ENCODE results near the gene PTPN3.

PTPN3 gene

DNA sequence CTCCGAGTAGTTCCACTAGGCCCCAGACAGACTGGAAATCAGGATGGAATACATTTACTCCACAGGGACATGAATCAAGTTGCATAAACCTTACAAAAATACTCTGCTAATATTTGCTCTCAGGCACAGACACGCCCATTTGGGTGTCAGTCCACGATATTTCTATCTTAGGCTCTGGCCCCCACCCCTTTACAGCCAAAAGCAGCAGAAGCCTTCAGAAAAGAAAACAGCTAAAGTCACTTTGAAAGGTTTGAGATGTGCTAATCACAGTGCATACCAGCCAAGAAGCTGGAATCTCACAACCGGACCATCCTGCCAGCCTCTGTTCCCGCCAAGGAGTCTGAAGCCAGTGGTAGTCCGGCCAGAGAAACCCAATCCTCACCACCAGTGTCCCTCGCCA lies 22.6 kb downstream of the PTPN3 start:
- no peak for DNase-seq (ENCODE audit: low spot score)

DNA sequence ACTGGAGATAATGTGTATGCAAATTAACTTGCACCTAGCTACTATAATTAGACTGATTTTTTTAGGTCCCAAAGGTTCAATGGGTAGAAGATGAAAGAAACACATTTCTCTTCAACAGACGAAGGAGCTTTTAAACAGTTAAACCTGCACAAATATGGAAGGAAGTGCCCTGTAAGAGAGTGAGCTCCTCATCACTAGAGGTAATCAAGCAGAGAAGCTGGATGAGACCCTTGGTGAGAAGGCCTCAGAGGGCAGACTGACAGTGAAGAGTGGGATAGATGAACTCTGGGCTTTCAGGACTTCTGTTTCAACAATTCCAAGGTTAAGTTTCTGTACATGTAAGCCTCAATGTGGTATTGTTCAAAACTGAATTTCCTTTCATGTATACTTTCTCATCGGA lies 23.2 kb downstream of the PTPN3 start:
- no peak for DNase-seq (ENCODE audit: low spot score)

GRCh38 chr9:109474170-109474569 lies 23.9 kb downstream of the PTPN3 start:
- DNase-seq (ENCODE audit: low spot score): no peak

DNA sequence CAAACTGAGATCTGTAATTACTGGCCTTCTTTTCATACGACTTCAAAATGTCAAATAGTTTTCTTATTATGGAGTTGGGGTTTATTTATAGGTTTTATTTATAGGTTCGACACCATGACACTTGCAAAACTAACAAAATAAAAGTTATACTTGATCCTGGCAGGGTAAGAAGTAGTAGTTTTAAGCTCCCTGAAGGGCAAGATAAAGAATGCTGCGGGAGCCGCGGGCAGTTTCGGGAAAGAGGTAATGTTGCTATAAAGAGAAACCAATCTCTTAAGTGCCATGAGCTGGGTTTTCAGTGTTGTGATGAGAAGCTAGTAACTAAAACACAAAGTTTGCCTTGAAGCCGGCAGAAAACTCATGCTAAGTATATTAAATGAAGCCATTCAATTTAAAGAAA lies 24.8 kb downstream of the PTPN3 start:
- DNase-seq (ENCODE audit: low spot score): no peak

DNA sequence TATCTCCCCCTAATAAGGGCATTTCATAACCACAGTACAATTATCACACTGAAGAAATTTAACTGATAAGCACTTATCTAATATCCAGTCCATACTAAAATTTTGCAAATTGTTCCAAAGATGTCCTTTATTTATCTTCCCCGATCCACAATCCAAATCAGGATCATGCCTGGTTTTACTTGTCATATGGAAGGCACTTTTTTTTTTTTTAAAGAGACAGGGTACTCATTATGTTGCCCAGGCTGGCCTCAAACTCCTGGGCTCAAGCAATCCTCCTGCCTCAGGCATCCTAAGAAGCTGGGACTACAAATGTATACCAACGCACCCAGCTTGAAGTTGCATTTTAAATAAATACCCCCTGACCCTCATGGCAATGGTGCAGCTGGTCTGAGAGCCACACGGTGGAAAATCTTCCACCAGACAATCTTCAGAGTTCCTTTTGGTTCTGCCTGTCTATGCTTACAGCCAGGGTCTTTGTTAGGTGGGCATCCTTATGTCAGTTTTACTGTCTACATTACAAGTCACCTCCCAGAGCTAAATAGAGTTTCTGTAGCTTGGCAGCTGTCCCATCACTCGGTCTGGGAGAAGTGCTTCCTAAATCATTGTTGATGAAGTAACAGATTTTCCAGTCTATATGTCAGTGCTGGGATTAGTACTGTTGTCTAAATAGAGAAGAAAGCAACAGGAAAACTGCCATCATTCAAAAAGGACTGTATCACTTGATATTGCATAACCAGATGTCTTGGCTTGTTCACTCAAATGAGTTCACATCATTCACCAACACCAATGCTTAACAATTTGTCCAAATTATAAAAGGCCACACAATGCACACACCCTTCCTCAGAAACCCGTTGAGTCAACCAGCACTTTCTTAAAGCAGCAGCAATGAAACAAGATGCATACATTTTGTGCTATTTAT lies 26.4 kb downstream of the PTPN3 start:
- DNase-seq (ENCODE audit: low spot score): no peak

DNA sequence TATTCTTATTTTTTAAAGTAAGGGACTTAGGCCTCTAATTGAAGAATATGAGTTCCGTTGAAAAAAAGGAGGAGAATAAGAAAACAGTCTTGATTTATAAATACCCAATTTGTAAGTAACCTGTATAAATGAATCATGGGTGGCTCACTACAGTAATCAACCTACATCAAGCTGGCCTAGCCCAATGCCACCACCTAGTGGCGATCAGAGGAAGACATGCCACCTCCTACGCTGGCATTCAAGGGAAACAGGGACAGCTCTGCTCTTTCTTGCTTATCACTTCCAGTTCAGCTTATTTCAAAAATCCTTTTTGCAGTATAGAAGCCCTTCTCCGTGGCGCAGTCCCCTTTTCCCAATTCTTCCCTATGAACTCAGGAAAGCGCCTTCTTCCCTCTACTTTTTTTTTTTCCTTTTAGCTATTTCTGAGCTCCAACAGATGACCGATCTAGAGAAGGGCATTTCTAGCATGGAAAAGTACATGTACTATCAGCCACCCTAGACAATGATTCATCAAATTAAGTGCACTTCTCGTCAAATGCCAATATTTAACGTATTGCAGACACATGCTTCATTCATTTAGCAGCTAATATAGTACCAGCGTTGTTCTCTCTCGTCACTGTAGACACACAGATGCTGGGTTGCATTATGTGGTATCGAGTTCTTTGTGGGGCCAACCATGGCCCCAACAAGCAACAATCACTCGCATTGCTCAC lies 28.3 kb downstream of the PTPN3 start:
- DNase-seq (ENCODE audit: low spot score): peak; percentile 63

DNA sequence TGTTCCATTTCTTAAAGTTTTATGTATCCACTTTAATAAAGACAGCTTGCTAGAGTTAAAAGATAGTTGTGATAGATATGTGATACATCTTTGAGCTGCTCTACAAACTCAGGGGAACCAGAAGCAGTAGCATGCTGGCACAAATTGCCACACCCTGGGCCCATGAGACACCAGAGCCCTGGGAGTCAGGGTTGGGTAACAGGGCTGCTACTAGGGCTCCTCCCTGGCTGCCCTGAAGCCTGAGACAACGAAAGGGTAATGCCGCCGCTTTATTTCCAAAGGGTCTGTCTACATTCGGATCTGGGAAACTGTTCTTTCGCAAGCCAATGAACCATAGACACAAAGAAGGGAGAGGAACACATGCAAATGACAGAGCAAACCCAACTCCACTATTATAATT lies 29.2 kb downstream of the PTPN3 start:
- no peak for DNase-seq (ENCODE audit: low spot score)

GRCh38 chr9:109467936-109468335 lies 30.2 kb downstream of the PTPN3 start:
- DNase-seq (ENCODE audit: low spot score): no peak

- DNase-seq (ENCODE audit: low spot score): no peak
Measured at GRCh38 chr9:109466623-109467590, 31.2 kb downstream of the PTPN3 start.

- DNase-seq (ENCODE audit: low spot score): no peak
Measured at GRCh38 chr9:109463924-109464625, 34.0 kb downstream of the PTPN3 start.

GRCh38 chr9:109460576-109460975 lies 37.5 kb downstream of the PTPN3 start:
- DNase-seq (ENCODE audit: low spot score): no peak

DNA sequence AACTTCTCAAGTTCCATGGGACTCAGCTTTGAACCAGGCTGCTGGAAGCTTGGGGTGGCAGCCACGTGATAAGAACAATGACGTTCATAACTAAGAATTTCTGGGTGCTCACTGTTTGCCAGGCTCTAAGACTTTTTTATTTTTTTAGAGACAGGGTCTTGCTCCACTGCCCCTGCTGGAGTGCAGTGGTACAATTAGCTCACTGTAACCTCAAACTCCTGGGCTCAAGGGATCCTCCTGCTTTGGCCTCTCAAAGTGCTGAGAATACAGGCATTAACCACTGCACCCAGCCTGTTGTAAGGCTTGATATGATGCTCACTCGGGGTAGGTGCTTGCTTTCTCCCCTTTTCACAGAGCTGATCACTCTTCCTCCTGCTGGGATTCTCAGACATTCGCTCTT lies 38.7 kb downstream of the PTPN3 start:
- DNase-seq (ENCODE audit: low spot score): no peak

- DNase-seq (ENCODE audit: low spot score): no peak
Measured at GRCh38 chr9:109458453-109459211, 39.5 kb downstream of the PTPN3 start.

DNA sequence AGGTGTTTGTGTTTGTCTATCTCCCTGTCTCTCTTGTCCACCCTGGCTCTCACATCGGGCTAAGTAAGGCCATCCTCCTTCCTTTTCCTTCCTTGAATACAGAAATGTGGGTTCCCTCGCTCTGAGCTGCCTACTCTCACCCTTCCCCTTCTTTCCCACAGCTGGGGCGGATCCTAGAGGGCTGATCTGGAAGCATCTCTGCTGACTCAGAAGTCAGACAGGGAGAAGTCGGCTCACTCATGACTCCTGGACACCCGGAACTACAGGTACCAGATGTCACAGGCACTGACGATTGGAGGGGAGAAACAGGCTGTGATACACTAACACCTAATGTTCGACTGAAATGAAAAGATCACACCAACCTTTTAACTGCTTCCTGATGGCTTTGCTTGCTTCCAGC lies 41.3 kb downstream of the PTPN3 start:
- DNase-seq (ENCODE audit: low spot score): no peak

DNA sequence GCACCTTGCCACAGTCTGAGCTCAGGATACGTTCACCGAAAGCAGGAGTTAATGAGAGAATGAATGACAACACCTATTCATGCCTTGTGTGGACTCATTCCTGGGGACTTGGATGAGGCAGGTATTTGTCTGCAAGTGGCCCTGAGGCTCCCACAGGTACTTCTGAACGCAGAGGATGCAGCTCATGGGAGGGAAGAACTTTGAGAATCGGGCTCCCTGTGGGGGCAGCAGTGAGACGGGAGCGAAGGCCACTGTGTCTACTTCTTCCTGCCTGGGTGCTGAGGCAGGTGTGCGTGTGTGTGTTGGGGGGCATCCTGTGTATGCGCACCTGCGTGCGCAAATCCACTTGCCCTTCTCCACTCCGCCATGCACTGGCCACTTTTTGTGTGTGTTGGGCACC lies 42.2 kb downstream of the PTPN3 start:
- DNase-seq (ENCODE audit: low spot score): no peak

DNA sequence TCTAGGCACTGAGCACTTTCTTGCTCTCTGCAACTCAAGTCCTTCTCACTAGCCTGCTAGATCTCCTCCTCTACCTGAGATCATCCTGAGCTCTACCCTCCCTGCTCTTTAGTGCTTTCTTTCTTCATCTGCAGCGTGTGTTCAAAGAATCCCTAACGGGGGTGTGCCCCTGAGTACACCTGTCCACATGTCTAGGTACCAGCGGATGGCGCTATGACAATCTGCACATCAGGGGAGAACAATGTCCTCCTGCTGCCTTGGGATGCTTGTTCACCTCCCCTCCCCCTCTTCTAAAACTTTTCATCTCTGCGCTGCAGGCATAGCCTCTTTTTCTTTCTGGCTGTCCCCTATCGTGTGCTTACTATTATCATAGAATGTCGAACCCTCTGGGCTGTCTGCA lies 42.7 kb downstream of the PTPN3 start:
- no peak for DNase-seq (ENCODE audit: low spot score)

GRCh38 chr9:109454601-109455155 lies 43.4 kb downstream of the PTPN3 start:
- DNase-seq (ENCODE audit: low spot score): no peak

DNA sequence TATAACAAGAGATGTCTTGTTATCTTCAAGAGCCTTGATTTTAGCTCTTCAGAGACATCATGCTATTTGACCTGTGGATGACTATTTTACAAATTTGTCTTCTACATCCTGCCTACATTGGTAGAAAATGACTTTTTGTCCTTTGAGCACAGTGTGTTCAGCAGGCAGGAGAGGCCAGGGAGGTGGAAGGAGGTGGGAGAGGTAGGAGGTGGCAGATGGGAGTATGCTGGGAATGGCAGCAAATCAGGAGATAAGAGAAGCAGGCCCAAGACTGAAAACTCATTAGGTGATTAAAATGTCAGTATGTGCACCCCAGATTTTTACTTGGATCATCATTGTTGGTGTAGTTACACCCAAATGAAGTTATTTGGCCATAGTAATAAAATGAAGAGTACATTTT lies 44.1 kb downstream of the PTPN3 start:
- no peak for DNase-seq (ENCODE audit: low spot score)

GRCh38 chr9:109453210-109453842 lies 44.8 kb downstream of the PTPN3 start:
- no peak for DNase-seq (ENCODE audit: low spot score)

GRCh38 chr9:109452761-109453160 lies 45.3 kb downstream of the PTPN3 start:
- DNase-seq (ENCODE audit: low spot score): no peak

Measured in HuH-7.5 (cell line).